HFF-Myc (cell line): Measurements from ENCODE around the gene ATP1B4.

Experiments used
- DNase-seq: peaks from one replicate; pipeline ENCODE4 v3.0.0-alpha.2; 2011; ENCODE audit warnings: low read depth; ENCODE audit errors: extremely low read depth
- H3K4me3 ChIP-seq: replicated peaks from 2 replicates; pipeline ENCODE4 v1.5.1; 2011; ENCODE audit warnings: low read depth, mild to moderate bottlenecking, control low read depth, low read length
- TF ChIP-seq, protein P1 (sequence below): IDR thresholded peaks from 2 replicates; pipeline ENCODE4 v1.5.1; 2012; ENCODE audit warnings: mild to moderate bottlenecking, low read depth, low read length, control low read depth; ENCODE audit errors: missing control alignments

The ATP1B4 gene

DNA sequence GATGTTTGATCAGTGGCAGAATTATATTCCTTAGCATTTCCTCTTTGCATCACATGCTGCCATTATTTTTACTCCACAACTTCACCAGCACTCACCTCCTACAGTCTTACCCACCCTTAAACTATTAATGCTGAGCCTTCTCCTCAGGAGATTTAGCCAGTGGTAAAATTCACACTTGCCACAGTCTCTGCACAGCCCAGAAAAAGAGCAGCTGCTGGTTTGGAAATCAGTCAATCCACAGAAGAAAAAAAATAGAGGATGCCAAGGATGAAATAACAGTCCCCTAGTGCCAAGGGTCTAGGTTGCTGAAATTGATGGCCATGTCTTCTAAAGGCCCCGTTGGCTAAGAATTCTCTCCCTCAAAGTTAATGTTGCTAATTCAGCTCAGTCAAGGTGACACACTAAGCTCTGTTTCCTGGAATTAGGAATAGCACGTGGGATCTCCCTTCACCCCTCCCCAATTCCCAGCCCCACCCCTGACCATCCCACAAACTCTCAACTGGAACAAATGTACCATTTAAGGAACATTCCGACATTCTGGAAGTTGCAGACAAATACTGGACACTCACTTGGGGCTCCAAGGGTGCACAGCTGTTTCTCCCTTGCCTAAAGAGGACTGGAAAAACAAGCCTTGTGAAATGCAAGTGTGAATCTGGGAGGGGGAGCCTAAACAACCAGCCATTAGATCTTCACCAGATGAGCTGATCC, 5.7 kb downstream of the ATP1B4 start:
- TF ChIP-seq, protein P1, sequence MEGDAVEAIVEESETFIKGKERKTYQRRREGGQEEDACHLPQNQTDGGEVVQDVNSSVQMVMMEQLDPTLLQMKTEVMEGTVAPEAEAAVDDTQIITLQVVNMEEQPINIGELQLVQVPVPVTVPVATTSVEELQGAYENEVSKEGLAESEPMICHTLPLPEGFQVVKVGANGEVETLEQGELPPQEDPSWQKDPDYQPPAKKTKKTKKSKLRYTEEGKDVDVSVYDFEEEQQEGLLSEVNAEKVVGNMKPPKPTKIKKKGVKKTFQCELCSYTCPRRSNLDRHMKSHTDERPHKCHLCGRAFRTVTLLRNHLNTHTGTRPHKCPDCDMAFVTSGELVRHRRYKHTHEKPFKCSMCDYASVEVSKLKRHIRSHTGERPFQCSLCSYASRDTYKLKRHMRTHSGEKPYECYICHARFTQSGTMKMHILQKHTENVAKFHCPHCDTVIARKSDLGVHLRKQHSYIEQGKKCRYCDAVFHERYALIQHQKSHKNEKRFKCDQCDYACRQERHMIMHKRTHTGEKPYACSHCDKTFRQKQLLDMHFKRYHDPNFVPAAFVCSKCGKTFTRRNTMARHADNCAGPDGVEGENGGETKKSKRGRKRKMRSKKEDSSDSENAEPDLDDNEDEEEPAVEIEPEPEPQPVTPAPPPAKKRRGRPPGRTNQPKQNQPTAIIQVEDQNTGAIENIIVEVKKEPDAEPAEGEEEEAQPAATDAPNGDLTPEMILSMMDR = no peak
- no peak for DNase-seq
- no peak overlapping the region for H3K4me3 ChIP-seq

DNA sequence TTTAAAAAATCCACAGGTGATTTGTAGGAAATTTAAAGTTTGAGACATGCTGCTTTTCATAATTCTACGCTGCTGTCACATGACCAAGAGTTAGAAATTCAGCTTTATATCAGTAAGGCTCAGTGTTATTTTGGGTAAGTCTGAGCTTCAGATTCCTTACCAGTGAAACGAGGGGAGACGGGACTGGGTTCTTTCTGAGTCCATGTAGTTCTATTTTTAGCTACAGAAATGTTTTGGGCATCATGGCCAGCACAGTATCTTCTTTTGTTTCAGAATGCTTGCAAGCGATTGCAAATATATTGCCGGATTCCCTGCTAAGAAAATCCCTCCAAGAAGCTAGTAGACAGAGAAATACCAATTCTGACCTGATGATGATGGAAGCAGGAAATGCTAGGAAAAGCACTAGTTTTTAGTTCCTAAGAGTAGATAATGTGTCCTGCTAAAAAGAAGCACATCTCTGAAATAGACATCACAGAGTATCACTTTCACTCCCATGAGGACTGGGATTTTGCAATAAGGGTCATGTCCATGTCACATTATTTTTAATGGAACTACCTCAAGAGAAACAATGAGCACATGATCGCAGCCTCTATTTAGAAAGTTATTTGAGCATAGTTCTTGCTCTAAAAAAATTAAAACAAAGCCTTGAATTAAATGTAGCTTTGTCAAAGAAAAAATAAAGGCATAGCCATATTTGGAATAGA, 10.9 kb downstream of the ATP1B4 start:
- TF ChIP-seq, protein P1 = no peak
- no peak overlapping the region for H3K4me3 ChIP-seq
- no peak for DNase-seq

DNA sequence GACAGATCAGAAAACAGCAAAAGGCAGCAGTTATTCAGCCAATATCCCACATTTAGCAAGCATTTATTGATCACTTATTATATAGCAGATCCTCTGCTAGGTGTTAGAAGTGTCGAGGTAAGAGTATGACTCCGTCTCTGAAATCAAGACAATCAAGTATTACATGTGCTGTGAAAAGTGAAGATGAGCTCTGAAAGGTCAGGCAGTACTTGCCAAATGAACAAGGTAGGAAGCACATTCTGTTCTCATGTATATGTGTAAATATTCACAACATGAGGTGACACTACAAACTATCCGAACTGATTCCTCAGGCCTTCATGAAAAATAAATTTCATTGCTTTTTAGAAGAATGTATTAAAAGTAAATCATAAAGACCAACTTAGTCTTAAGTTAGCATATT, 15.3 kb downstream of the ATP1B4 start:
- TF ChIP-seq, protein P1 = no peak
- H3K4me3 ChIP-seq = no peak overlapping the region
- DNase-seq = no peak

DNA sequence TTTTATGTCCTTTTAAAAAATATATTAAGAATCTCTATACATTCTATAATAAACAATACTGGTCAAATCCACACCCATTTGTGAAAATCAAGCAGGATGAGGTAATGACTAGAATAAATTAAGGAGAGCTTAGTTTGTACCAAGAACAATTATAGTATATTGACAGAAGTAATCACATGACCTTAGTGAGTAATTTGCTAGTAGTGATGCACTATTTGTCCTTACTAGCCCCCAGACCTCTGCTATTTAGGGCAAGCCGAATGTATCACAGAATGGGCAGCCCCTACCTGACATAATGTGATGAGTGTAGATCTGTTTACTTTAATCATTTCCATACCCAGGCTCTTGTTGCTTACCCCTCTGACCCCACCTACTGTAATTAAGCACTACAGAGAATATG, 15.8 kb downstream of the ATP1B4 start:
- TF ChIP-seq, protein P1 = no peak
- no peak for DNase-seq

DNA sequence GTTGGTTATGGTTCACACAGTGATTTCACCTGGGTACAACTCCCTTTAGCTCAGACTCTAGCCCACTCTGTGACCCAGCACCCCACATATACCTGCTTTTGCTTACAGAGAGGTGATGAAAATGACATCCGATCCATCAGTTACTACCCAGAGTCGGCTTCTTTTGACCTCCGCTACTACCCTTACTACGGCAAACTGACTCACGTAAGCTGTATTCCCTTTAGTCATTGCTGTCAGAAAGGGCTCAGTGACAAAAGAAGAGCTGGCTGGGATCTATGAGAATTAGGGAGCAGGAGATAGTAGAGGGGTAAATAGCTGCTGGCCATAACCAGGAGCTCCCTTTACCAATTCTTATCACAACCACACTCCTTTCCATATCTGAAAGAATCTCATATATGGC, 16.7 kb downstream of the ATP1B4 start:
- H3K4me3 ChIP-seq = no peak overlapping the region
- DNase-seq = no peak
- TF ChIP-seq, protein P1 = no peak

More for the DNA sequence above, 15.8 kb downstream of the ATP1B4 start:
- H3K4me3 ChIP-seq = no peak overlapping the region

DNA sequence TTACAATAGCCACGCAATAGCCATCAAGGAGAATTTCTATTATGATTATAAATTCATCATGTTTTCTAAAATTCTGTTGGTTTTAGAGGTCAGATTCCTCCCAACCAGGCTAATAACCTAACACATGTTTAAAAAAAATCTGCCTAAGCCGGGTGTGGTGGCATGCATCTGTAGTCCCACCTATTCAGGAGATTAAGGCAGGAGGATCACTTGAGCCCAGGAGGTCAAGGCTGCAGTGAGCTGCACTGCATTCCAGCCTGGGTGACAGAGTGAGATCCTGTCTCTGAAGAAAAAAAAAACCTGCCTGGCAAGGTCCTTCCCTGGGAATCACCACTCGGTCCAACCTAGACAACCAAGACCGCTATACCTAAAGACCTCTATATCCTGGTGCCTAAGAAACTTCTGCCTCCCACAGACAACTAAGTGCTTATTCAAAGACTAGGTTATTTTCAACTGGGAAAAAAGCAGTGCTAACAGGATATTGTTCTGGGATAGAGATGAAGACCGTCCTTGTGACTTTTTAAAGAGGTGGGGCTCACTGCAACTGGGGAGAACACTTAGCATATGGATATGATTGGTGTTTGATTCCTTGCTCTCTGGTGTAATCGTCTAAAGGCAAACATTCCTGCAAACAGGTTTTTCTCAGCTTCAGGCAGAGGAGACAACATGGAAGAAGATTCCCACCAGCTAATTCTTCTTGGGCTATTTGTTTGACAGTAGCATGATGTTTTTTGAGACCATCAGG, 18.2 kb downstream of the ATP1B4 start:
- TF ChIP-seq, protein P1 = no peak
- DNase-seq = no peak

More for the DNA sequence above, 18.2 kb downstream of the ATP1B4 start:
- no peak overlapping the region for H3K4me3 ChIP-seq
